ENCODE measurements around the gene CAPN5. TPM values are rescaled to one million over a fixed set of nuclear protein-coding genes. Genes with fewer than 3 reads are reported as not detected.

Gene CAPN5
- total and polyA plus RNA-seq, 2 of the 13 experiments (the other 11 are each of a cell fraction or from before 2014, with no cell fraction given), result 0.27 to 1.2 TPM

DNA sequence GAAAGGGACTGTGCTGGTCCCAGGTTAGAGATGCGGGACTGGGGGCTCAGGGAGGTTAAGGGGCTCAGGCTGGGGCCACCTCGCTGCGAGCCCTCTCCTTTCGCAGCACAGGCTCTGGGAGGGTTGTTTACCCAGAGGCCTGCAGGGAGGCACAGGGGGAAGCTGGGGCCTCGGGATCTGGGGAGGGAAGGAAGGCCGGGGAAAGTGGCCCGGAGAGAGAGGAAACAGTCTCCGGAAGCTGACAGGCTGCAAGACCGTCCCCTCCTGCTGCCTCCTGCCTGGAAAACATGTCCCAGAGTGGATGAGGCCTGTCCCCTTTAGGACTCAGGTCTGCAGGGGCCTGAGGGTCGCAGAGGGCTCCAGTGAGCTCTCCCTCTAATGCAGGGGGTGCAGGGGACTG lies 106.7 kb downstream of the CAPN5 start (continued):
- TF ChIP-seq ZNF770 (CRISPR knock-in tag; IDR thresholded peaks at IDR 0.05) (peak; percentile 86), ZBTB46 (CRISPR knock-in tag; IDR thresholded peaks at IDR 0.05; ENCODE audit: borderline replicate concordance) (0 out of 2 replicates have a peak, but pooled peaks have one; percentile 71), ELF3 (CRISPR knock-in tag; IDR thresholded peaks at IDR 0.05) (peak; percentile 31; the same call in 1 of the 2 replicates), ZNF563 (CRISPR knock-in tag; IDR thresholded peaks at IDR 0.05) (0 out of 2 replicates have a peak, but pooled peaks have one; percentile 34), ZNF407 (CRISPR knock-in tag; IDR thresholded peaks at IDR 0.05; ENCODE audit: not compliant biosample characterization) (no peak), FOXP4 (CRISPR knock-in tag; IDR thresholded peaks at IDR 0.05) (peak; percentile 54; the same call in 1 of the 2 replicates), MAZ (IDR thresholded peaks at IDR 0.05; ENCODE audit: borderline replicate concordance, low read depth, low read length) (no peak), MAZ (CRISPR knock-in tag; IDR thresholded peaks at IDR 0.05; ENCODE audit: low read depth) (0 out of 2 replicates have a peak, but pooled peaks have one; percentile 24), TFAP4 (IDR thresholded peaks at IDR 0.05; ENCODE audit: borderline replicate concordance, low read depth) (peak; percentile 15; the same call in 1 of the 2 replicates)
- TF ChIP-seq, protein P1, sequence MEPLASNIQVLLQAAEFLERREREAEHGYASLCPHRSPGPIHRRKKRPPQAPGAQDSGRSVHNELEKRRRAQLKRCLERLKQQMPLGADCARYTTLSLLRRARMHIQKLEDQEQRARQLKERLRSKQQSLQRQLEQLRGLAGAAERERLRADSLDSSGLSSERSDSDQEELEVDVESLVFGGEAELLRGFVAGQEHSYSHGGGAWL (CRISPR knock-in tag; IDR thresholded peaks at IDR 0.05), result peak; percentile 42; the same call in 1 of the 2 replicates

All from HepG2 (cell line).